ENCODE results near the gene MYH9.
A peak's percentile ranks its signal among the peaks of the same experiment; 100 is the strongest.

- TF ChIP-seq EZH2phosphoT487 (IDR thresholded peaks at IDR 0.05; ENCODE audit: low read depth, severe bottlenecking, unreplicated experiment) = no peak
- peak; percentile 63 for TF ChIP-seq CTCF (IDR thresholded peaks at IDR 0.05; ENCODE audit: poor library complexity)
- no peak for TF ChIP-seq EZH2 (IDR thresholded peaks at IDR 0.05; ENCODE audit: borderline replicate concordance)
These were observed 148.2 kb downstream of the MYH9 start, which contains the start of gene APOL2 for GRCh38 chr22:36239401-36240171.

Data from hepatocyte (in vitro differentiated cells).